DND-41 (cell line): ENCODE results near the gene CHID1.

Experiments used
- ATAC-seq: fragments of 200-7000 bp; cut with Tn5 transposase; 3 replicates; pipeline ENCODE4 v1.9.1; 2021; ENCODE audit warnings: low read depth; ENCODE audit not compliant: insufficient read depth
- DNase-seq: peaks from one replicate; pipeline ENCODE4 v3.0.0-alpha.2; 2020
- H2AFZ ChIP-seq: 2 replicates; pipeline ENCODE4 v1.6.0; 2012; ENCODE audit warnings: low read depth, low read length
- H3K27ac ChIP-seq: 2 replicates; pipeline ENCODE4 v1.5.1; 2012; ENCODE audit warnings: low read length, inconsistent platforms
- H3K27me3 ChIP-seq: fragments of 200-600 bp; sonication (generic); 2 replicates; pipeline ENCODE4 v1.6.0; 2012; ENCODE audit warnings: low read length, mild to moderate bottlenecking, inconsistent platforms; ENCODE audit not compliant: insufficient read depth, poor library complexity
- H3K36me3 ChIP-seq: 2 replicates; pipeline ENCODE4 v1.5.1; 2012; ENCODE audit warnings: low read length, inconsistent platforms; ENCODE audit not compliant: insufficient read depth
- H3K4me1 ChIP-seq: 2 replicates; pipeline ENCODE4 v1.5.1; 2012; ENCODE audit warnings: mild to moderate bottlenecking, low read length; ENCODE audit not compliant: insufficient read depth
- H3K4me2 ChIP-seq: 2 replicates; pipeline ENCODE4 v1.6.0; 2012; ENCODE audit warnings: mild to moderate bottlenecking, moderate library complexity, low read length, inconsistent platforms; ENCODE audit not compliant: insufficient read depth
- H3K4me3 ChIP-seq, 2 experiments: fragments of 200-600 bp in 1 of 2; shearing (Covaris generic) in 1 of 2; 2 replicates each; pipeline ENCODE4 v1.5.1; 2012 to 2016; ENCODE audit warnings: inconsistent platforms in 2 of 2, low read length in 2 of 2, mild to moderate bottlenecking in 2 of 2, low read depth in 1 of 2, moderate library complexity in 1 of 2
- H3K79me2 ChIP-seq: 2 replicates; pipeline ENCODE4 v1.6.0; 2012; ENCODE audit warnings: low read length, inconsistent platforms; ENCODE audit not compliant: insufficient read depth
- H3K9ac ChIP-seq: 2 replicates; pipeline ENCODE4 v1.6.0; 2012; ENCODE audit warnings: low read depth, mild to moderate bottlenecking, inconsistent platforms, low read length, moderate library complexity
- H3K9me3 ChIP-seq: 2 replicates; pipeline ENCODE4 v1.5.1; 2012; ENCODE audit warnings: low read length, moderate library complexity, mild to moderate bottlenecking, inconsistent platforms; ENCODE audit not compliant: insufficient read depth, severe bottlenecking
- H4K20me1 ChIP-seq: 2 replicates; pipeline ENCODE4 v1.6.0; 2012; ENCODE audit warnings: low read length; ENCODE audit not compliant: insufficient read depth
- EZH2 ChIP-seq: IDR thresholded peaks from 3 replicates; pipeline ENCODE4 v1.6.1; 2012; ENCODE audit warnings: borderline replicate concordance, low read depth, mild to moderate bottlenecking, moderate library complexity, low read length, inconsistent platforms; ENCODE audit not compliant: severe bottlenecking
- TF ChIP-seq, protein P1 (sequence below): IDR thresholded peaks from 2 replicates; pipeline ENCODE4 v1.5.1; 2012; ENCODE audit warnings: borderline replicate concordance, low read length, moderate library complexity, mild to moderate bottlenecking; ENCODE audit not compliant: poor library complexity, severe bottlenecking; ENCODE audit errors: extremely low read depth

Gene CHID1

DNA sequence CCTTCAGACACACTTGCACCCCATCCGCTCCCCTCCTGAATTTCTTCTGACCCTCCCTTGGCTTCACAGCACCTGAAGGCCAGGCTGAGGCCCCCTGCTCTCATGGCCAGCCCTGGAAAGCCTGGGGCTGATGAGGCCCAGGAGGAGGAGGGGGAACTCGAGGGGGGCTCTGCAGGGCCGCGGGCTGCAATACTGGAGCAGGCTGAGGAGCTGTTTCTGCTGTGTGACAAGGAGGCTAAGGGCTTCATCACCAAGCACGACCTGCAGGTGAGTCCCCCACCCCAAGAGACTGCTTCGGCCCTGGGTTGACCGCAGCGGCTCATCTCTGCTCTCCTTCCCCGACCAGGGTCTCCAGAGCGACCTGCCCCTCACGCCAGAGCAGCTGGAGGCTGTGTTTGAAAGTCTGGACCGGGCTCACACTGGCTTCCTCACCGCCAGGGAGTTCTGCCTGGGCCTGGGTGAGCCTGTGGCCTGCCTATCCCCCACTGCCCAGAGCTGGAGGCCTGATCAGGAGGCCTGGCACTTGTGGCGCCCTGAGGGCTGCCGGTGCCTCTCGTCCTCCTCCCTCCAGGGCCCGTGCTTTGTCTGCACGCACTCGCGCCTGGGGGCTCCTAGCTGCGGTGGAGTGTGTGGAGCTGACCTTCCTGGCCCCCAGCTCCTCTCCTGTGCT is 82.0 kb downstream of the CHID1 start:
- TF ChIP-seq EZH2: peak; percentile 4
- TF ChIP-seq, protein P1, sequence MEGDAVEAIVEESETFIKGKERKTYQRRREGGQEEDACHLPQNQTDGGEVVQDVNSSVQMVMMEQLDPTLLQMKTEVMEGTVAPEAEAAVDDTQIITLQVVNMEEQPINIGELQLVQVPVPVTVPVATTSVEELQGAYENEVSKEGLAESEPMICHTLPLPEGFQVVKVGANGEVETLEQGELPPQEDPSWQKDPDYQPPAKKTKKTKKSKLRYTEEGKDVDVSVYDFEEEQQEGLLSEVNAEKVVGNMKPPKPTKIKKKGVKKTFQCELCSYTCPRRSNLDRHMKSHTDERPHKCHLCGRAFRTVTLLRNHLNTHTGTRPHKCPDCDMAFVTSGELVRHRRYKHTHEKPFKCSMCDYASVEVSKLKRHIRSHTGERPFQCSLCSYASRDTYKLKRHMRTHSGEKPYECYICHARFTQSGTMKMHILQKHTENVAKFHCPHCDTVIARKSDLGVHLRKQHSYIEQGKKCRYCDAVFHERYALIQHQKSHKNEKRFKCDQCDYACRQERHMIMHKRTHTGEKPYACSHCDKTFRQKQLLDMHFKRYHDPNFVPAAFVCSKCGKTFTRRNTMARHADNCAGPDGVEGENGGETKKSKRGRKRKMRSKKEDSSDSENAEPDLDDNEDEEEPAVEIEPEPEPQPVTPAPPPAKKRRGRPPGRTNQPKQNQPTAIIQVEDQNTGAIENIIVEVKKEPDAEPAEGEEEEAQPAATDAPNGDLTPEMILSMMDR: no peak
- no peaks in the 10 kb centered on the region for H3K9me3 ChIP-seq
- H2AFZ ChIP-seq: no peak overlapping the region
- no peaks in the 10 kb centered on the region for H3K79me2 ChIP-seq
- H3K36me3 ChIP-seq: peaks cover 20% of the 10 kb centered on the region
- H3K4me1 ChIP-seq: peaks cover 30% of the 10 kb centered on the region
- no peak overlapping the region for H3K27ac ChIP-seq
- H3K4me3 ChIP-seq: no peak overlapping the region
- H3K4me2 ChIP-seq: no peak overlapping the region
- peaks cover 53% of the 10 kb centered on the region for H3K27me3 ChIP-seq
- H4K20me1 ChIP-seq: peaks cover 21% of the 10 kb centered on the region
- no peak for ATAC-seq
- H3K9ac ChIP-seq: no peak overlapping the region
- no peak for DNase-seq

DNA sequence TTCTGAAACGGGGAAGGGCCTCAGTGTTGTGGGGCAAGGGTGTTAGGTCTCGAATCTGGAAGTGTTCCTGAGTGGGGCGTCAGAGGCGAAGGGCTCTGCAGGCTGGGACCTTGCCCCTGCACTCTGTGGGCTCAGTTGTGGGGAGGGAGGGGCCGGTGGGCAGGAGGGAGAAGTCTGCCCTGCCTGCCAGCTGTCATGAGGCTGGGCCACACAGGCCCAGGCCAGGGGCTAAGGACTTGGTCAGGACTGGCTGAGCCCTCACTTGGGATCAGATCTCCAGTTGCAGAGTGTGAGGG is 82.8 kb downstream of the CHID1 start, which contains the start of gene CRACR2B:
Gene CRACR2B, plus strand, starts transcription at position 23 of the 296 bp plus-strand sequence. CDS start 689 bp downstream, outside the sequence.
- H3K27ac ChIP-seq: no peak within 1 kb of the TSS
- peak within 1 kb of the TSS; percentile 80 for H3K4me2 ChIP-seq
- TF ChIP-seq EZH2: no peak
- TF ChIP-seq, protein P1: no peak
- H3K9ac ChIP-seq: peak within 1 kb of the TSS; percentile 48; the same call in 1 of the 2 replicates
- peak within 1 kb of the TSS in 1 of 2 experiments; percentile 53; a peak in 3 of 4 replicates for H3K4me3 ChIP-seq
- peaks cover 21% of the 10 kb centered on the region for H4K20me1 ChIP-seq
- peaks cover 53% of the 10 kb centered on the region for H3K27me3 ChIP-seq
- no peak within 1 kb of the TSS for H2AFZ ChIP-seq
- H3K4me1 ChIP-seq: peaks cover 25% of the 10 kb centered on the region
- no peak for ATAC-seq
- no peaks in the 10 kb centered on the region for H3K9me3 ChIP-seq
- H3K79me2 ChIP-seq: no peaks in the 10 kb centered on the region
- peaks cover 21% of the 10 kb centered on the region for H3K36me3 ChIP-seq
- DNase-seq: no peak

DNA sequence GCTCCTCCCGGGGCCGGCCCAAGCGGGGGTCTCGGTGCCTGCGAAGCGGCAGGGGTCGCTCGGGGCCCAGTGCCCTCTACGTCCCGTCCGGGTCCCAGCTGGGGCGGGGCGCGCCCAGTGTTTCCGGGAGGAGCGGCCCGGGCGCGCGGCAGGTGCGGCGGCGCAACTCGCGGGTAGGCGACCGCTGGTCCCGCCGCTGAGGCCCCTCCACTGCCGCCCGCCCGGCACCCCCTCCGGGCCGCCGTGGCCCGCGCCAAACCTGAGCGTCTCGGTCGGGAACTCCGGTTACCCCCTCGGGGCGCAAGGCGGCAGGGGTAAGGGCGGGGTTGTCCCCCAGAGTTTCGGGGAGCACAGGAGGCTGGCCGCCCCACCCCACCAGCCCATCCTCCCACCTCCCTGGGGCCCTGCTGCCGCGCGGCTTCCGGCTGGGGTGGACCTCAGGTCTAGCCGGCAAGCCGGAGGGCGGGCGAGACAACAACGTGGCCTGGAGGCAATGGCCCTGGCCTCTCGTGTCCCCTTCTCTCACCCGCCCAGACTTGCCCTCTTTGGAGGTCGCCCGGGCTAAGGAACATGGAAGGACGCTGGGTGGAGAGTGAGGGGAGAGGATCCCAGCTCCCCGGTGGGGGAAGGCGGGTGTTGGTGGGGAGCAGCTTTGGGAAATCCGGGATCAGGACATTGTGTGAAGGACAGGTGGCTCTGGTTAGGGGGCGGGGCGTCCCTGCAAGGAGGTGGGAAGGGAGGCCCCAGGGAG is 83.3 kb downstream of the CHID1 start:
- Histone ChIP-seq H3K9me3 (no peaks in the 10 kb centered on the region), H3K4me2 (peak overlapping the region; percentile 80), H2AFZ (no peak overlapping the region), H4K20me1 (peaks cover 24% of the 10 kb centered on the region), H3K27ac (no peak overlapping the region), H3K36me3 (peaks cover 24% of the 10 kb centered on the region), H3K9ac (peak overlapping the region; percentile 48; the same call in 1 of the 2 replicates), H3K27me3 (peaks cover 53% of the 10 kb centered on the region), H3K79me2 (no peaks in the 10 kb centered on the region), H3K4me3 (peak overlapping the region in 1 of 2 experiments; percentile 53; a peak in 3 of 4 replicates), H3K4me1 (peaks cover 22% of the 10 kb centered on the region)
- peak; percentile 23; the same call in 1 of the 3 replicates for ATAC-seq
- TF ChIP-seq EZH2: peak; percentile 93
- TF ChIP-seq, protein P1: no peak
- DNase-seq: no peak
